Endothelial cell (in vitro differentiated cells): ENCODE data around the gene HSBP1. TPM values are rescaled to one million over a fixed set of nuclear protein-coding genes. Genes with fewer than 3 reads are reported as not detected.
A peak's percentile ranks its signal among the peaks of the same experiment; 100 is the strongest.

Experiments used
- DNase-seq: peaks from one replicate; pipeline ENCODE4 v3.0.0; 2021; ENCODE audit warnings: low spot score
- H3K27ac Mint-ChIP-seq: one replicate; pipeline ENCODE4 v1.8.0; 2021; ENCODE audit warnings: mixed read lengths, inconsistent platforms; ENCODE audit not compliant: unreplicated experiment
- H3K27me3 Mint-ChIP-seq: one replicate; pipeline ENCODE4 v1.8.0; 2021; ENCODE audit warnings: mild to moderate bottlenecking, moderate library complexity, mixed read lengths, inconsistent platforms; ENCODE audit not compliant: unreplicated experiment
- H3K36me3 Mint-ChIP-seq: one replicate; pipeline ENCODE4 v1.8.0; 2021; ENCODE audit warnings: mild to moderate bottlenecking, low read depth, mixed read lengths, inconsistent platforms; ENCODE audit not compliant: unreplicated experiment
- H3K4me1 Mint-ChIP-seq: one replicate; pipeline ENCODE4 v1.8.0; 2021; ENCODE audit warnings: mild to moderate bottlenecking, mixed read lengths, inconsistent platforms; ENCODE audit not compliant: unreplicated experiment
- H3K4me3 Mint-ChIP-seq: one replicate; pipeline ENCODE4 v1.8.0; 2021; ENCODE audit warnings: mild to moderate bottlenecking, mixed read lengths, inconsistent platforms; ENCODE audit not compliant: unreplicated experiment
- H3K9me3 Mint-ChIP-seq: one replicate; pipeline ENCODE4 v1.8.0; 2021; ENCODE audit warnings: mixed read lengths, inconsistent platforms; ENCODE audit not compliant: unreplicated experiment
- CTCF ChIP-seq: fragments of 200-600 bp; sonication (generic); IDR thresholded peaks from one replicate; pipeline ENCODE4 v1.5.0; 2021; ENCODE audit warnings: antibody characterized with exemption; ENCODE audit not compliant: unreplicated experiment
- total RNA-seq: library from RNA; stranded (reverse); fragmentation: NEBNext Ultra II Directional; extraction: Animal tissue kit (Norgen Biotek cat#: 25700); gene quantifications from one replicate; pipeline ENCODE4 v1.2.1, GENCODE V29; 2021; ENCODE audit not compliant: unreplicated experiment

Gene HSBP1
- total RNA-seq, 1 donor from 2014 or later: 215 TPM

GRCh38 chr16:83802554-83803205, 5.1 kb upstream of the HSBP1 start:
- peak overlapping the region; percentile 93 for H3K27ac Mint-ChIP-seq
- no peak for DNase-seq
- H3K4me3 Mint-ChIP-seq: peak overlapping the region; percentile 71
- no peaks in the 10 kb centered on the region for H3K36me3 Mint-ChIP-seq
- no peaks in the 10 kb centered on the region for H3K9me3 Mint-ChIP-seq
- H3K4me1 Mint-ChIP-seq: peaks cover 33% of the 10 kb centered on the region
- no peak for TF ChIP-seq CTCF
- H3K27me3 Mint-ChIP-seq: peaks cover 16% of the 10 kb centered on the region

GRCh38 chr16:83803811-83804210, 4.0 kb upstream of the HSBP1 start:
- peak overlapping the region; percentile 93 for H3K27ac Mint-ChIP-seq
- H3K4me3 Mint-ChIP-seq: no peak overlapping the region
- no peak for DNase-seq
- peaks cover 39% of the 10 kb centered on the region for H3K4me1 Mint-ChIP-seq
- no peaks in the 10 kb centered on the region for H3K9me3 Mint-ChIP-seq
- no peak for TF ChIP-seq CTCF
- H3K36me3 Mint-ChIP-seq: no peaks in the 10 kb centered on the region
- H3K27me3 Mint-ChIP-seq: peaks cover 20% of the 10 kb centered on the region

- H3K4me3 Mint-ChIP-seq: no peak overlapping the region
- H3K9me3 Mint-ChIP-seq: no peaks in the 10 kb centered on the region
- H3K36me3 Mint-ChIP-seq: peaks cover 4% of the 10 kb centered on the region
- no peak for DNase-seq
- no peak for TF ChIP-seq CTCF
- peaks cover 22% of the 10 kb centered on the region for H3K27me3 Mint-ChIP-seq
- H3K4me1 Mint-ChIP-seq: peaks cover 44% of the 10 kb centered on the region
- peak overlapping the region; percentile 93 for H3K27ac Mint-ChIP-seq
Observed at GRCh38 chr16:83804366-83804765, 3.4 kb upstream of the HSBP1 start.

- no peak for TF ChIP-seq CTCF
- Mint-ChIP-seq H3K36me3 (peaks cover 4% of the 10 kb centered on the region), H3K4me1 (peaks cover 44% of the 10 kb centered on the region), H3K9me3 (no peaks in the 10 kb centered on the region), H3K27ac (no peak overlapping the region), H3K27me3 (peaks cover 24% of the 10 kb centered on the region), H3K4me3 (peak overlapping the region; percentile 39)
- DNase-seq: no peak
Observed at GRCh38 chr16:83806036-83806435, 1.7 kb upstream of the HSBP1 start.

- no peak overlapping the region for H3K27ac Mint-ChIP-seq
- peaks cover 40% of the 10 kb centered on the region for H3K4me1 Mint-ChIP-seq
- H3K27me3 Mint-ChIP-seq: peaks cover 24% of the 10 kb centered on the region
- no peaks in the 10 kb centered on the region for H3K9me3 Mint-ChIP-seq
- no peak for TF ChIP-seq CTCF
- H3K36me3 Mint-ChIP-seq: peaks cover 4% of the 10 kb centered on the region
- DNase-seq: no peak
- H3K4me3 Mint-ChIP-seq: peak overlapping the region; percentile 92
Observed at GRCh38 chr16:83806731-83807130, 1.0 kb upstream of the HSBP1 start.
